ENCODE results near the gene FAM114A2. TPM values are rescaled to one million over a fixed set of nuclear protein-coding genes. Genes with fewer than 3 reads are reported as not detected.

The FAM114A2 gene
- total and polyA plus RNA-seq, 11 donors: 6.1 to 39.0 (median 33.4) TPM

- ATAC-seq: peak in 1 of 4 donors; percentile 18
- intact Hi-C loops (cut with DNase I): loop anchor here in 9 of 10 donors (1.0 to 10.0 kb wide), 9 partner anchors 467 to 1432 kb away; no protein-coding TSS in a partner anchor
- H3K36me3 ChIP-seq: no peaks in the 10 kb centered on the region
- H3K4me3 ChIP-seq: peak overlapping the region in 1 of 12 donors; percentile 34
- no peak for DNase-seq
- H3K9me3 ChIP-seq: no peaks in the 10 kb centered on the region
- TF ChIP-seq CTCF (IDR thresholded peaks at IDR 0.05) (no peak), POLR2A (IDR thresholded peaks at IDR 0.05) (no peak)
- WGBS, 4 donors: 77 to 84% (median 79%) methylated on average over 17 of the region's 17 CpGs
- peaks cover 0 to 9% (median 0%) of the 10 kb centered on the region in 12 donors for H3K4me1 ChIP-seq
- no peak overlapping the region for H3K27ac ChIP-seq
- H3K27me3 ChIP-seq: no peaks in the 10 kb centered on the region
Observed at GRCh38 chr5:153964191-153964879, 74.4 kb downstream of the FAM114A2 start.

- 77 to 88% (median 83%) methylated on average over 9 to 10 of the region's 10 CpGs for WGBS, 4 donors
- Histone ChIP-seq H3K36me3 (no peaks in the 10 kb centered on the region), H3K4me3 (no peak overlapping the region), H3K4me1 (peaks cover 0 to 9% (median 0%) of the 10 kb centered on the region in 12 donors), H3K27ac (peak overlapping the region in 1 of 12 donors; percentile 30), H3K27me3 (no peaks in the 10 kb centered on the region), H3K9me3 (peaks cover 0 to 6% (median 0%) of the 10 kb centered on the region in 12 donors)
- ATAC-seq: no peak
- TF ChIP-seq CTCF (IDR thresholded peaks at IDR 0.05) (no peak), POLR2A (IDR thresholded peaks at IDR 0.05) (no peak)
- intact Hi-C loops (cut with DNase I): loop anchor here in 5 of 10 donors (5.0 to 10.0 kb wide), 4 partner anchors 463 to 1428 kb away; no protein-coding TSS in a partner anchor
- DNase-seq: no peak
Observed at GRCh38 chr5:153960269-153961215, 78.2 kb downstream of the FAM114A2 start.

- Histone ChIP-seq H3K4me1 (peaks cover 0 to 6% (median 0%) of the 10 kb centered on the region in 12 donors), H3K9me3 (peaks cover 0 to 9% (median 0%) of the 10 kb centered on the region in 12 donors), H3K36me3 (no peaks in the 10 kb centered on the region), H3K27me3 (no peaks in the 10 kb centered on the region), H3K27ac (peak overlapping the region in 1 of 12 donors; percentile 30), H3K4me3 (no peak overlapping the region)
- TF ChIP-seq CTCF (IDR thresholded peaks at IDR 0.05): no peak
- no peak for TF ChIP-seq POLR2A (IDR thresholded peaks at IDR 0.05)
- ATAC-seq (peak in 3 of 4 donors; percentile 18 to 56 (median 18)), DNase-seq (no peak)
- intact Hi-C loops (cut with DNase I): no loop called here
- WGBS, 4 donors: 61 to 68% (median 64%) methylated on average over 5 of the region's 5 CpGs
Observed at GRCh38 chr5:153959134-153959957, 79.4 kb downstream of the FAM114A2 start.

Measured in heart left ventricle (tissue), 16 donors.